ENCODE measurements around the gene UST.
"Not testable (repeated sequence)": the region's sequence is repeated elsewhere in the genome, so short reads cannot be mapped to it uniquely, and the experiment has no call there.

UST gene

DNA sequence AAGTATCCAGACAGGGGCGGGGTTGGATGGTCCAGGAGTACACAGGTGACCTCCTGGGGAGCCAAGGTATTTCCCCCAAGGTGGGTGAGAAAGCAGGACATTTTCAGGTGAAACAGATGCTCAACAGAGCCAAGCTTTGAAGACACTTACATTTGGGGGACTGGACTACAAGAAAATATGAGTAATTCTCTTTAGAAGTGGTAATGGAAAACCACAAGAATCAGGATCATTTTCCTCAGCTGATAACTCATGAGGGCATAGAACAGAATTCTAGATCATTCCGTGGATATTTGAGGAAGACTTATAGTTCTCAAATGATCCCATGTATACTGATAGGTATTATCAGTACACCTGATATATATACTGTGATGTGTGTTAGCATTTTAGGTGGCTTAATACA, 89.9 kb downstream of the UST start:
- no peak for DNase-seq (ENCODE audit: low read depth in 2 of 2)

GRCh38 chr6:148837941-148838340, 91.1 kb downstream of the UST start:
- no peak for DNase-seq (ENCODE audit: low read depth in 2 of 2)

DNA sequence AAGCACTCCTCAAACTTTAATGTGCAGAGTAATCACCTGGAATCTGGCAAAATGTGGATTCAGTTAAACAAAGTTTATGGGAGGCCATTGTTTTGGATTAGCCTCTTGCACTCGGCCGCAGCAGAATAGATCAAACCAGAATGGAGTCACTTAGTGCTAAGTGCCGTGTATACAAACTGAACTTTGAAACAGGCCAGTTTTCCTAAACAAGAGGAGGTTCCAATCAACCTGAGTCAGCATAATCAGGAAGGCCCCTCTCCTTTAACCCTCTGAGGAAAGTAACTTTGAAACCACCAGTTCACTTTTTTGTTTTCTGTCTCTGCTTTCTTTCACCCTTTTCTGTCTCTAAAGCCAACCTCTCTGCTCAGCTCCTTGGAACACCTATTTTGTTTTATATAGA, 92.2 kb downstream of the UST start:
- no peak for DNase-seq (ENCODE audit: low read depth in 2 of 2)

GRCh38 chr6:148840256-148840655, 93.4 kb downstream of the UST start:
- DNase-seq (ENCODE audit: low read depth in 2 of 2): no peak

- no peak for DNase-seq (ENCODE audit: low read depth in 2 of 2)
Measured at GRCh38 chr6:148842296-148843019, 95.6 kb downstream of the UST start.

DNA sequence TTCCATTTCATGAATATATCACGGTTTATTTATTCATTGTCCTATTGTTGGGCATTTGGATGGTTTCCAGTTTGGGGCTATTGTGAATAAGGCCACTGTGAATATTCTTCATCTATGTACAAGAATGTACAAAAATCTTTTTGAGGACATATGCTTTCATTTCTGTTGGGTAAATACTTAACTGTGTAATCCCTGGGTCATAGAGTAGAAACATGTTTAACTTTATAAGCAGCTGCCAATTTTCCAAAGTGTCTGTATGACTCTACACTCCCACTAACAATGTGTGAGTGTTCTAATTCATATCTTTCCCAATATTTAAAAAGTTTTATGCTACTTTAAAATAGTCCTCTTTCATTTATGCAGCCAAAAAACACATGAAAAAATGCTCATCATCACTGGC, 98.6 kb downstream of the UST start:
- no peak for DNase-seq (ENCODE audit: low read depth in 2 of 2)

DNA sequence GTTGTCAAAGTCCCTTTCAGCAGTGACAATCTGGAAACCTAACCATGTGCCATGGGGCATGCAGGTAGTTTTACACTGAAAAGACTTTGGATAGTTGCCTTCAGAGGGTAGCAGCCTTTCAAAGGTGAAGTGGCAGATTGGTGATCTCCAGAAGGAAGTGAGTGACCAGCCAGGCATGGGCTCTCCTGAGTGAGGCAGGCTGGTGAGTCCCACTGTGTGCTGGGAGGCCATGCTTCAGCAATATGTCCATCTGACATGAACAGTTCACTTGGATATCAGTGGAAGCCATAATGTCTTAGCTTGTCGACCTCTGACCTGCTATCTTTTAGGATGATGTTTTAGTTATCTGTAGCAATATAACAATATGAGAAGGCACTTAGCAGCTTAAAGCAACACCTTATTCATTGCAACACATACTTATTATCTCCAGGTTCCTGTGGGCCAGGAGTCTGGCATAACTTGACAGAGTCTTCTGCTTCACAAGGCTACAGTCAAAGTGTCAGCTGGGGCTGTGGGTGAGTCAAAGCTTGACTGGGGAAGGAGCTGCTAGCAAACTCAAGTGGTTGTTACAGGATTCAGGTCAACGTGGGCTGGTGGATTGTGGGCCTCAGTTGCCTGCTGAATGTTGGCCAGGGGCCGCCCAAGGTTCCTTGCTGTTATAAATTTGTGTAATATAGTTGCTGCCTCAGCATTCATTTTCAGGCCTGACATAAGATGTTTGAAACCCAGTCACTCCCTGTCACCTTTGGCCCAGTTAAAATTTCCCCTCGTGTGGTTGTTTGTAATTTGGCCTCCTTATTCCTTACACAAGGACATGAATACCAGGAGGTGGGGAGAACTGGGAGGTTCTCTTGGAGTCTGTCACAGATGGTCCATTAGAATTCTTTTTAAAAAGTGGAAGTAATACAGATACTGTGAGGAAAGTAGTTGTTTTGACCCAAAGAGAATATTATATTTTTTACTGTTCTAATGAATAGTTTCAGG, 100.2 kb downstream of the UST start:
- DNase-seq (ENCODE audit: low read depth in 2 of 2): no peak

DNA sequence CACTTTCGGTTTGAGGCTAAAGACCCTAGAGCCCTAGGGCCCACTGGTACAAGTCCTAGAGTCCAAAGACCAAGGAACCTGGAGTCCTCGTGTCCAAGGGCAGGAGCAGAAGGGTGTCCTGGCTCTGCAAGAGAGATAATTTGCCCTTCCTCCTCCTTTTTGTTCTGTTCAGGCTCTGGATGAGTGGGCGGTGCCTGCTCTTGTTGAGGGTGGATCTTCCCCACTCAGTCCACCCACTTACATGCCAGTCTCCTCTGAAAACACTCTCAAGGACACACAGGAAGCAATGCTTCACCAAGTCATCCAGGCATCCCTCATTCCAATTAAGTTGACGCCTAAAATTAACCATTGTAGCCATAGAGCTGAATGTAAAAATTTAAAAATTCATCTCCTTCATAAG, 102.1 kb downstream of the UST start:
- DNase-seq (ENCODE audit: low read depth in 2 of 2): no peak

GRCh38 chr6:148849449-148849848, 102.6 kb downstream of the UST start:
- DNase-seq (ENCODE audit: low read depth in 2 of 2): not testable (repeated sequence)

DNA sequence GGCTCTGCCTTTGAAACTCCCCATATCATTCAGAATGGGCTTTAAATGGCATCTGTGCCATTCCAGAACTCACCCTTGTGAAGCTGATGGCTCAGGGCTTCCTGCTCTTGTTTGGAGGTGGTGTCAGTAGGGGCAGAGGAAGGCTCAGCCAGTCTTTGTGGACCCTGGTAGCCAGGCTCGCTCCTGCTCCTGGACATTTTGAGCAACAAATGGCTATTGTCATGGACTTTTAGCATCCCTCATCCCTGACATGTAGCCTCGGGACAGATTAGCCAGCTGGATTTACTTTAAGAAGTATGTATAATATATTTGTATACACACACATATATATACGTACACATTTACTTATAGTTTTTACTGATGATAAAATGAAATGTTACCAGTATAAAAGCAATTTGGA, 104.1 kb downstream of the UST start:
- no peak for DNase-seq (ENCODE audit: low read depth in 2 of 2)

DNA sequence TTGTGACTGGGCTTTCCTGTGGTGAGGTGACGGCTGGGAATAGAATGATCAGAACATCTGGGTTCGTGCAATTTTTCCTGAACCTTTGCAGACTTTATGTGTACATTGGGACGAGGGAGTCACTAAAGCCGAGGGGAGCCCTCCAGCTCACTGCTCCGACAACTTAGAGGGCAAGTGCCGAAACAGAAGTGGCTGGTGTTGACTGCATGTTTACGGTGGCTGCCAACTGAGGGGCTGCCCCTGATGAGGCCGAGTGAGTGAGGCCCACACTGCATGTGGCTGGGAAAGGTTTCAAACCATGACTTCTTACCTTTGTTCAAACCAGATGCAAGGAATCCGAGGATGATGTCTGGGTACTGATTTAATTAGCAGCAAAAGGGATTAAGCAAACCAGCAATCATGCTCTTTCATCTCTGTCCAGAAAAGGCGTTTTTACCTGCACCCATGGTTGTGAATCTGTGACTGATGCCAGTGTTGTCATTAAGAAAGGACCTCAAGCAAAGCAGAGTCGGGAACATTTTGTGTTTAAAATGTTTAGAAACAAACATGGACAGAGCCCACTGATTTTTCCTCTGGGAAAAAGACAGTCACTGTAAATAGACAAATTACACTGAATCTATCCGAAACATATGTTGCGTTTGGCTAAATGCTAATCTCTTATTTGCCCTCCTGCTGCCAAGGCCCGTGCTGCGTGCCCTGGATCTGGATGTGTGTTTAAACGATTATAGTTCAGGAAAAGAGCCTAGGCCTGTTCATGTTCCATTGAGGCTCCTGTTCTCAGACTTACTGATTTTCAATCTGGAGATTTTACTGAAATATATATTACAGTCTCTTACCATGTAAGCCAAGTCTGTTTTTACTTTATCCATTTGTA, 105.1 kb downstream of the UST start:
- DNase-seq (ENCODE audit: low read depth in 2 of 2): no peak

- DNase-seq (ENCODE audit: low read depth in 2 of 2): no peak
Measured at GRCh38 chr6:148852688-148853087, 105.9 kb downstream of the UST start.

GRCh38 chr6:148853113-148853512, 106.3 kb downstream of the UST start:
- DNase-seq (ENCODE audit: low read depth in 2 of 2): not testable (repeated sequence)

GRCh38 chr6:148854096-148854495, 107.3 kb downstream of the UST start:
- DNase-seq (ENCODE audit: low read depth in 2 of 2): no peak

DNA sequence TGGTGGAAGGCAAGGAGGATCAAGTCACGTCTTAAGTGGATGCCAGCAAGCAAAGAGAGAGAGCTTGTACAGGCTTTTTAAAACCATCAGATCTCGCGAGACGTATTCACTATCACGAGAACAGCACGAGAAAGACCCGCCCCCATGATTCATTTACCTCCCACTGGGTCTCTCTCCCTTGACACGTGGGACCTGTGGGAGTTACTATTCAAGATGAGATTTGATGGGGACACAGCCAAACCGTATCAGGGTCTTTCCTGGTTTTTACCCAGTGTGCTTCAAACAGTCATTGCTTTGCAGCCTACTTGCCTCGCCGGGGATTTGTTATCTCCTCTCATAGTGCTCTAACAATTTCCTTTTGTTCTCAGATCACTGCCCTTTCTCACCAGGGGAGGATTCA, 108.2 kb downstream of the UST start:
- DNase-seq (ENCODE audit: low read depth in 2 of 2): no peak

GRCh38 chr6:148855744-148856143, 108.9 kb downstream of the UST start:
- DNase-seq (ENCODE audit: low read depth in 2 of 2): no peak

- DNase-seq (ENCODE audit: low read depth in 2 of 2): no peak
Measured at GRCh38 chr6:148857798-148858390, 111.1 kb downstream of the UST start.

GRCh38 chr6:148864132-148864531, 117.3 kb downstream of the UST start:
- not testable (repeated sequence) for DNase-seq (ENCODE audit: low read depth in 2 of 2)

DNA sequence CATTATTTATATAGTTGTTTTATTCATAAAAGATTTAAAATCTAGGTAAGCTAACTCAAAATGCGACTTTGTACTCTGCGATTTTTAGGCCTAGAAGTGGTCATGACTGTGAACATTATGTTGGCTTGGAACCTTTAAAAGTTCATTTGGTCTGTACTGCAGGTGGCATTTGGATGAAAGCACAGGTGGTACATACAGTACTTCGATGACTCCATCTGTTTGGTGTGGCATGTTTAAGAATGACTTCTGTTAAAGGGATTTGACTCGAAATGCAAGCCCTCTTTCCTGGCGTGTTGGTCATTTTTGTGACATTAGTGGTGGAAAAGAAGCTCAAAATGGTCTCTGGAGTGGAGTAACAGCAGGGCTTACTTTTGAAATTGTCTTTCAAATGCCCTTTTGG, 118.1 kb downstream of the UST start:
- DNase-seq (ENCODE audit: low read depth in 2 of 2): no peak

DNA sequence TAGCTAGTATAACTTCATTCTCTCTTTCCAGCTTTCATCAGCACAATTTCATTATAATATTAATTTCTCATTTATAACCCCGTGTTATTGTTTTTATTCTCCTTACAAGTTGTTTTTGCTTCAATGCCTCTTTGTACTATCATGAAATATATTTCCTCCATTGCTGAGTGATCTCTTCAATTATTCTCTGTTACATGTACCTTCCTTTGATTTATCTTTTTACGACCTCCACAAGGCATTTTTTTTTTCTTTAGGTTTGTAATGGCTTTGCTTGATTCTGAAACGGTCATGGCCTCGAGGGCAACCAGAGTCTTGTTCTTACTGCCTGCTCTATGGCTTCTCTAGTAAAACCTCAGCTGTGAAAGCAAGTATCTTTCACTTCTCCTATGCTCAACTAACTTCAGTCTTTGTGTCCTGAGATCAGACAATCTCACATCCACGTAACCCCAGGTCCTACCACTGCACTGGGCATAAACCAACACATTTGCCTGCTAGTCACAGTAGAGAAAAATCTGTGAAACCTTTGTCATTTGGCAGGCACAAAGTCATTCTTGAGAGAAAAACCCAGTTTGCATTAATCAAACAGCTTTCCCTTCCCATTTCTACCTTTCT, 119.9 kb downstream of the UST start:
- DNase-seq (ENCODE audit: low read depth in 2 of 2): no peak

DNA sequence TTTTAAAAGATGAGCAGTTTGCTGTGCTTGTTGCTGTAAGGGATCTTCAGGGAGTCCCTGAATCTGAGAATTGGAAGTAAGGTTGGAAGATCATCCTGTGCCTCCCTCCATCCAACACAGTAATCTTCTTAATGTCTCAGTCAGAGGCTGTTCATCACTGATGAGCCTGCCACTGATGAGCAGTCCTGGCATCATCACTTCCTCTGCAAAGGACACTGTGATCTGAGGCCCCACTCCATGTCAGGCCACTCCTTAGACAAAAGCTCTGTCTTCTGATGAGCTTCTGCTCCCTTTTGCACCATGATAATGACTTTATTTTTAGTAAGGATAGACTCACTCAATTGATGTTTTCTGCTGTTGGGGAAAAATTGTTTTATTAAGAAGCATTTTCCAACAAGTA, 121.0 kb downstream of the UST start:
- no peak for DNase-seq (ENCODE audit: low read depth in 2 of 2)

All from stimulated activated CD4-positive, alpha-beta T cell treated with anti-CD3 and anti-CD28 coated beads, Interleukin-4, amount 100 ng/mL, for 48 hours (primary cell).